ENCODE data around the gene KCTD3. TPM values are rescaled to one million over a fixed set of nuclear protein-coding genes. Genes with fewer than 3 reads are reported as not detected.

The KCTD3 gene
- total RNA-seq, 1 experiment from 2014 or later, result 39.3 TPM

DNA sequence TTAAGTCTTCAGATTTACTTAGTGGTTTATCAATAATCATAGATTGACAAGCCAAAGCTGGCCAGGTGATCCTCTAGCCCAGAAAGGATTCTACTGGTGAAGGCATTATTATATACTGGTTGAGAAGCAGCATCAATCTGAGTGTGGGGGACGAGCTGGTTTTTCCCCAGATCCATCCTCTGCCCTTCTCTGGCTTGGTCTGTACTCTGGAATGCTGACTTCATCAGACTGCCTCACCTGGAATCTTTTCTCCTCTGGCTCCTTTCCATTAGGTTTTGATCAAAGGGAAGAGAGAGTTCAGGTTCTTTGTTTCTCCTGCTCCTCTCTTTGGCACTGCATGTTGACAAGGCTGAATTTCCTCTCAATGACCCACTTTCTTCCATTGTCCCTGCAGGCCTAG, 93.9 kb downstream of the KCTD3 start:
- Histone ChIP-seq H3K27ac (ENCODE audit: insufficient read length, low read depth, low read length) (no peak overlapping the region), H3K79me1 (ENCODE audit: insufficient read depth, low read depth, low read length, poor library complexity, severe bottlenecking) (no peaks in the 10 kb centered on the region), H4K5ac (ENCODE audit: insufficient read length, low read depth, low read length) (no peak overlapping the region), H3K4ac (ENCODE audit: low read depth, low read length) (no peak overlapping the region), H3T11ph (ENCODE audit: low read length) (no peak overlapping the region), H4K91ac (ENCODE audit: insufficient read length, low read depth, low read length) (no peak overlapping the region), H3K14ac (ENCODE audit: insufficient read depth, low read length) (no peak overlapping the region), H3K9ac (ENCODE audit: extremely low read depth, insufficient read length, low read length) (no peak overlapping the region), H3K23me2 (ENCODE audit: insufficient read length, low read depth, low read length, poor library complexity, severe bottlenecking) (no peaks in the 10 kb centered on the region), H2BK20ac (ENCODE audit: low read depth, low read length, poor library complexity, severe bottlenecking) (no peak overlapping the region), H2BK12ac (ENCODE audit: insufficient read length, low read depth, low read length) (no peak overlapping the region), H2AFZ (ENCODE audit: low read length) (no peak overlapping the region), H2BK15ac (ENCODE audit: low read depth, low read length) (no peak overlapping the region), H3K79me2 (ENCODE audit: insufficient read depth, low read length) (no peaks in the 10 kb centered on the region), H4K20me1 (ENCODE audit: control insufficient read depth, insufficient read depth, insufficient read length) (no peaks in the 10 kb centered on the region), H2AK5ac (ENCODE audit: insufficient read length, low read length) (no peak overlapping the region), H3K56ac (ENCODE audit: insufficient read length, low read depth, low read length) (no peak overlapping the region), H2BK5ac (ENCODE audit: insufficient read length, low read length) (no peak overlapping the region), H3K23ac (ENCODE audit: insufficient read length, low read depth, low read length) (no peak overlapping the region), H3K9me3 (ENCODE audit: control insufficient read depth, low read depth, low read length) (no peaks in the 10 kb centered on the region), H3K4me2 (ENCODE audit: insufficient read depth, insufficient read length, low read length) (no peak overlapping the region), H4K8ac (replicated peaks; ENCODE audit: insufficient read length, low read depth, low read length) (no peak overlapping the region), H3K18ac (ENCODE audit: insufficient read length, low read depth, low read length) (no peak overlapping the region), H3K4me1 (ENCODE audit: insufficient read depth, low read length) (no peaks in the 10 kb centered on the region), H3K27me3 (ENCODE audit: insufficient read depth, low read length) (no peaks in the 10 kb centered on the region), H2BK120ac (ENCODE audit: low read depth, low read length, poor library complexity, severe bottlenecking) (no peak overlapping the region)
- WGBS (ENCODE audit: extremely low coverage, insufficient read length, low lambda C conversion rate), result no CpG with 5 or more reads among the region's 1 CpG
- H3K4me1 Mint-ChIP-seq, result peaks cover 8 to 14% of the 10 kb centered on the region in 2 experiments
- H3K36me3 Mint-ChIP-seq (ENCODE audit: insufficient read depth in 1 of 3, low read depth in 3 of 3), result no peaks in the 10 kb centered on the region
- DNase-seq, result no peak
- no peak overlapping the region for H3K27ac Mint-ChIP-seq
- no peaks in the 10 kb centered on the region for H3K9me3 Mint-ChIP-seq
- H3K4me3 Mint-ChIP-seq, result no peak overlapping the region
- TF ChIP-seq, protein P1, sequence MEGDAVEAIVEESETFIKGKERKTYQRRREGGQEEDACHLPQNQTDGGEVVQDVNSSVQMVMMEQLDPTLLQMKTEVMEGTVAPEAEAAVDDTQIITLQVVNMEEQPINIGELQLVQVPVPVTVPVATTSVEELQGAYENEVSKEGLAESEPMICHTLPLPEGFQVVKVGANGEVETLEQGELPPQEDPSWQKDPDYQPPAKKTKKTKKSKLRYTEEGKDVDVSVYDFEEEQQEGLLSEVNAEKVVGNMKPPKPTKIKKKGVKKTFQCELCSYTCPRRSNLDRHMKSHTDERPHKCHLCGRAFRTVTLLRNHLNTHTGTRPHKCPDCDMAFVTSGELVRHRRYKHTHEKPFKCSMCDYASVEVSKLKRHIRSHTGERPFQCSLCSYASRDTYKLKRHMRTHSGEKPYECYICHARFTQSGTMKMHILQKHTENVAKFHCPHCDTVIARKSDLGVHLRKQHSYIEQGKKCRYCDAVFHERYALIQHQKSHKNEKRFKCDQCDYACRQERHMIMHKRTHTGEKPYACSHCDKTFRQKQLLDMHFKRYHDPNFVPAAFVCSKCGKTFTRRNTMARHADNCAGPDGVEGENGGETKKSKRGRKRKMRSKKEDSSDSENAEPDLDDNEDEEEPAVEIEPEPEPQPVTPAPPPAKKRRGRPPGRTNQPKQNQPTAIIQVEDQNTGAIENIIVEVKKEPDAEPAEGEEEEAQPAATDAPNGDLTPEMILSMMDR (conservative IDR thresholded peaks at IDR 0.05), result no peak
- H3K27me3 Mint-ChIP-seq (ENCODE audit: low read depth), result no peaks in the 10 kb centered on the region; the same call in none of the 2 replicates

All from H9 (cell line).